Glutamatergic neuron (in vitro differentiated cells): Measurements from ENCODE around the gene PEX5. TPM values are rescaled to one million over a fixed set of nuclear protein-coding genes. Genes with fewer than 3 reads are reported as not detected.
"Not testable (repeated sequence)": the region's sequence is repeated elsewhere in the genome, so short reads cannot be mapped to it uniquely, and the experiment has no call there.

Experiments used
- DNase-seq: peaks from one replicate; pipeline ENCODE4 v3.0.0; 2022
- H3K27ac Mint-ChIP-seq: one replicate; pipeline ENCODE4 v1.8.0; 2020; ENCODE audit warnings: mild to moderate bottlenecking, mixed read lengths, inconsistent platforms; ENCODE audit not compliant: unreplicated experiment
- H3K27me3 Mint-ChIP-seq: one replicate; pipeline ENCODE4 v1.8.0; 2020; ENCODE audit warnings: mild to moderate bottlenecking, moderate library complexity, mixed read lengths, inconsistent platforms; ENCODE audit not compliant: unreplicated experiment
- H3K36me3 Mint-ChIP-seq: one replicate; pipeline ENCODE4 v1.8.0; 2020; ENCODE audit warnings: mild to moderate bottlenecking, mixed read lengths, inconsistent platforms; ENCODE audit not compliant: unreplicated experiment
- H3K4me1 Mint-ChIP-seq: one replicate; pipeline ENCODE4 v1.8.0; 2020; ENCODE audit warnings: mild to moderate bottlenecking, low read depth, mixed read lengths, inconsistent platforms; ENCODE audit not compliant: unreplicated experiment
- H3K4me3 Mint-ChIP-seq: one replicate; pipeline ENCODE4 v1.8.0; 2020; ENCODE audit warnings: mild to moderate bottlenecking, mixed read lengths, inconsistent platforms; ENCODE audit not compliant: unreplicated experiment
- H3K9me3 Mint-ChIP-seq: one replicate; pipeline ENCODE4 v1.8.0; 2020; ENCODE audit warnings: mild to moderate bottlenecking, moderate library complexity, mixed read lengths, inconsistent platforms; ENCODE audit not compliant: unreplicated experiment
- total RNA-seq: library from RNA; stranded (reverse); fragmentation: NEBNext Ultra II Directional; extraction: Animal tissue kit (Norgen Biotek cat#: 25700); gene quantifications from one replicate; pipeline ENCODE4 v1.2.1, GENCODE V29; 2021; ENCODE audit not compliant: unreplicated experiment
- TF ChIP-seq, protein P1 (sequence below): fragments of 200-600 bp; sonication (generic); IDR thresholded peaks from one replicate; pipeline ENCODE4 v1.5.0; 2021; ENCODE audit not compliant: partially characterized antibody, unreplicated experiment

Gene PEX5
- total RNA-seq, 1 donor from 2014 or later: 71.0 TPM

DNA sequence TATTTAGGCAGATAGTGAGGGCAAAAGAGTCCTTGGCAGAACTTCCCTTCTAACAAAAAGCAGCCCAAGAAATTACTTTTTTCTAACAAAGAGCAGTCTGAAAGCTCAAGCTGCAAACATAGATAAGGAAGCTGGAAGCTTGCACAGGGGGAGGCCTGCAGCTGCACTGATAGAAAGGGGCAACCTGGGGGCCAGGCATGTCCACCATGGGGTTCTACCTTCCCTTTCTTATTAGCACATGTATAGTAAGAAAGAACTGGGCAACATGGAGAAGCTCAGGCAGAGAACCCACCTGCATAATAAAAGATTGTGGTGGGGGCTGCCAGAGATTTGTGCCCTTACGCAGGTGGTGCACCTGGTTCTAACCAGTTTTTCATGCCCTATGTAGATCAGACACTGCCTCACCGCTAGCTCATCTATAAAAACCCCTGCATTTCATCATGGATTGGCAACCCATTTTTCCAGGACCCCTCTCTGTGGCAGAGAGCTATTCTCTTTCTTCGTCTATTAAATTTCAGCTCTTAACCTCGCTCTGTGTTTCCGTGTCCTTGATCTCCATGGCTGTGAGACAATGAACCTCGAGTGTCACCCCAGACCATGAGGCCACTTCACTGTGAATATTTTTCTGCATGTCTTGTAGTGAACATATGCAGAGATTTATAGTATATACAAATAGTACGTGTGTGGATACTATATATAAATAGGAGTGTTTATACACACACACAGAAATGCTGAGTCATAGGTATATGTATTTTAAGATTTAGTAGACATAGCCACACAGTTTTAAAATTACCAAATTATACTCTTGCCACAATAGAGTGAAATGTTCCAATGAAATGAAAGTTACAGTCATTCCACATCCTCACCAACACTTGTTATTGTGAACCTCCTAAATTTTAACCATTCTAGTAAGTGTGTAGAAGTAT lies 53.0 kb downstream of the PEX5 start:
- Mint-ChIP-seq H3K27ac (no peak overlapping the region), H3K27me3 (no peaks in the 10 kb centered on the region), H3K9me3 (no peaks in the 10 kb centered on the region), H3K36me3 (no peaks in the 10 kb centered on the region), H3K4me3 (no peak overlapping the region), H3K4me1 (no peaks in the 10 kb centered on the region)
- TF ChIP-seq, protein P1, sequence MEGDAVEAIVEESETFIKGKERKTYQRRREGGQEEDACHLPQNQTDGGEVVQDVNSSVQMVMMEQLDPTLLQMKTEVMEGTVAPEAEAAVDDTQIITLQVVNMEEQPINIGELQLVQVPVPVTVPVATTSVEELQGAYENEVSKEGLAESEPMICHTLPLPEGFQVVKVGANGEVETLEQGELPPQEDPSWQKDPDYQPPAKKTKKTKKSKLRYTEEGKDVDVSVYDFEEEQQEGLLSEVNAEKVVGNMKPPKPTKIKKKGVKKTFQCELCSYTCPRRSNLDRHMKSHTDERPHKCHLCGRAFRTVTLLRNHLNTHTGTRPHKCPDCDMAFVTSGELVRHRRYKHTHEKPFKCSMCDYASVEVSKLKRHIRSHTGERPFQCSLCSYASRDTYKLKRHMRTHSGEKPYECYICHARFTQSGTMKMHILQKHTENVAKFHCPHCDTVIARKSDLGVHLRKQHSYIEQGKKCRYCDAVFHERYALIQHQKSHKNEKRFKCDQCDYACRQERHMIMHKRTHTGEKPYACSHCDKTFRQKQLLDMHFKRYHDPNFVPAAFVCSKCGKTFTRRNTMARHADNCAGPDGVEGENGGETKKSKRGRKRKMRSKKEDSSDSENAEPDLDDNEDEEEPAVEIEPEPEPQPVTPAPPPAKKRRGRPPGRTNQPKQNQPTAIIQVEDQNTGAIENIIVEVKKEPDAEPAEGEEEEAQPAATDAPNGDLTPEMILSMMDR: no peak
- DNase-seq: no peak

DNA sequence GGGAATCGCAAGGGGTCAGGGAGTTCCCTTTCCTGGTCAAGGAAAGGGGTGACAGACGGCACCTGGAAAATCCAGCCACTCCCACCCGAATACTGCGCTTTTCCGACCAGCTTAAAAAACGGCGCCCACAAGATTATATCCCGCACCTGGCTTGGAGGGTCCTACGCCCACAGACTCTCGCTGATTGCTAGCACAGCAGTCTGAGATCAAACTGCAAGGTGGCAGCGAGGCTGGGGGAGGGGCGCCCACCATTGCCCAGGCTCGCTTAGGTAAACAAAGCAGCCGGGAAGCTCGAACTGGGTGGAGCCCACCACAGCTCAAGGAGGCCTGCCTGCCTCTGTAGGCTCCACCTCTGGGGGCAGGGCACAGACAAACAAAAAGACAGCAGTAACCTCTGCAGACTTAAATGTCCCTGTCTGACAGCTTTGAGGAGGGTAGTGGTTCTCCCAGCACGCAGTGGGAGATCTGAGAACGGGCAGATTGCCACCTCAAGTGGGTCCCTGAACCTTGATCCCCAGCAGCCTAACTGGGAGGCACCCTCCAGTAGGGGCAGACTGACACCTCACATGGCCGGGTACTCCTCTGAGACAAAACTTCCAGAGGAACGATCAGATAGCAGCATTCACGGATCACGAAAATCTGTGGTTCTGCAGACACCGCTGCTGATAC lies 62.0 kb downstream of the PEX5 start:
- H3K4me1 Mint-ChIP-seq, H3K4me3 Mint-ChIP-seq, DNase-seq, H3K27ac Mint-ChIP-seq, H3K9me3 Mint-ChIP-seq, H3K27me3 Mint-ChIP-seq, H3K36me3 Mint-ChIP-seq: not testable (repeated sequence)

DNA sequence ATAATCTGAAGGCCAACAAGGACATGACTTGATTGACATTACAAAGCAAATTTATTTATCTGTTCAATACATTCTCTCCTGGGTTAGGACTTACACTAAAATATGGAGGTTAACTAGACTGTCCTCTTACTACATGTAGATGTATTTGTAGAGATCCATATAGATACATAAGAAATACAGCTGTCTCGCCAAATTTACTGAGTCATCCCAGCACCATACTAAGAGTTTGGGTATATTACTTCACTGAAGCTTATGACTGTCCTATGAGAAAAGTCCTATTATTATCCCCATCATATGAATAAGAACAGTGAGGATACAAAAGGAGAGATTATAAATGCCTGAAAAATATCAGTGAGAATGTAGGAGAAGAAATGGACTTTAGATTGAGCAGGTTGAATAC lies 69.6 kb downstream of the PEX5 start:
- Mint-ChIP-seq H3K9me3 (peaks cover 1% of the 10 kb centered on the region), H3K4me1 (no peaks in the 10 kb centered on the region), H3K27ac (no peak overlapping the region), H3K4me3 (no peak overlapping the region), H3K36me3 (no peaks in the 10 kb centered on the region), H3K27me3 (no peaks in the 10 kb centered on the region)
- DNase-seq: no peak
- TF ChIP-seq, protein P1: no peak

Other genes starting within 250 kb of the PEX5 start
- gene RNU7-1, start 245.9 kb upstream of the PEX5 start, total RNA-seq: not detected
- gene C12orf57, start 245.7 kb upstream of the PEX5 start, total RNA-seq: 184 TPM
- 3.8 TPM for gene PTPN6, start 238.3 kb upstream of the PEX5 start, total RNA-seq
- gene PHB2, start 219.0 kb upstream of the PEX5 start, total RNA-seq: 200 TPM
- gene EMG1, start 218.8 kb upstream of the PEX5 start, total RNA-seq: 24.2 TPM
- gene LPCAT3, start 171.2 kb upstream of the PEX5 start, total RNA-seq: 53.3 TPM
- 3.5 TPM for gene C1S, start 129.0 kb upstream of the PEX5 start, total RNA-seq
- gene C1R, start 97.2 kb upstream of the PEX5 start, total RNA-seq: 1.0 TPM
- 12.8 TPM for gene C1RL, start 80.5 kb upstream of the PEX5 start, total RNA-seq
- 1.2 TPM for gene RBP5, start 60.8 kb upstream of the PEX5 start, total RNA-seq
- gene CLSTN3, start 59.3 kb upstream of the PEX5 start, total RNA-seq: 113 TPM
- not detected for gene ACSM4, start 114.4 kb downstream of the PEX5 start, total RNA-seq